Activated naive CD8-positive, alpha-beta T cell treated with anti-CD3 and anti-CD28 coated beads, Interleukin-2, amount 10 ng/mL, durations not matched to agents 7 days and 5 days (primary cell): ENCODE measurements around the gene RPL22L1. TPM values are rescaled to one million over a fixed set of nuclear protein-coding genes. Genes with fewer than 3 reads are reported as not detected.
"Not testable (repeated sequence)": the region's sequence is repeated elsewhere in the genome, so short reads cannot be mapped to it uniquely, and the experiment has no call there.

Experiments
- ATAC-seq: fragments of 150-1000 bp; cut with Tn5 transposase; one replicate; pipeline ENCODE4 v1.10.0; 2021; ENCODE audit warnings: low read depth, moderate library complexity
- POLR2A ChIA-PET: fragments of 350-600 bp; sonication (Branson Sonifier 250); formaldehyde crosslinking; loops from one replicate; lab custom pipeline; 2021; ENCODE audit warnings: antibody characterized with exemption; lab: Charles Lee
- DNase-seq: peaks from one replicate; pipeline ENCODE4 v3.0.0; 2021
- H3K27ac Mint-ChIP-seq: one replicate; pipeline ENCODE4 v1.8.0; 2022; ENCODE audit warnings: mild to moderate bottlenecking, mixed read lengths
- H3K27me3 Mint-ChIP-seq: one replicate; pipeline ENCODE4 v1.8.0; 2022; ENCODE audit warnings: mild to moderate bottlenecking, moderate library complexity, mixed read lengths
- H3K36me3 Mint-ChIP-seq: one replicate; pipeline ENCODE4 v1.8.0; 2021; ENCODE audit warnings: mild to moderate bottlenecking, mixed read lengths
- H3K4me1 Mint-ChIP-seq: one replicate; pipeline ENCODE4 v1.8.0; 2021; ENCODE audit warnings: mixed read lengths
- H3K4me3 Mint-ChIP-seq: one replicate; pipeline ENCODE4 v1.8.0; 2022; ENCODE audit warnings: mild to moderate bottlenecking, moderate library complexity, mixed read lengths
- H3K9me3 Mint-ChIP-seq: one replicate; pipeline ENCODE4 v1.8.0; 2021; ENCODE audit warnings: mixed read lengths
- total RNA-seq, 2 experiments: library from RNA; stranded (reverse); gene quantifications; one replicate each; pipeline ENCODE4 v1.2.3, GENCODE V29; 2021

The RPL22L1 gene
- total RNA-seq, 2 experiments from 2014 or later: 50.6 to 54.5 TPM

DNA sequence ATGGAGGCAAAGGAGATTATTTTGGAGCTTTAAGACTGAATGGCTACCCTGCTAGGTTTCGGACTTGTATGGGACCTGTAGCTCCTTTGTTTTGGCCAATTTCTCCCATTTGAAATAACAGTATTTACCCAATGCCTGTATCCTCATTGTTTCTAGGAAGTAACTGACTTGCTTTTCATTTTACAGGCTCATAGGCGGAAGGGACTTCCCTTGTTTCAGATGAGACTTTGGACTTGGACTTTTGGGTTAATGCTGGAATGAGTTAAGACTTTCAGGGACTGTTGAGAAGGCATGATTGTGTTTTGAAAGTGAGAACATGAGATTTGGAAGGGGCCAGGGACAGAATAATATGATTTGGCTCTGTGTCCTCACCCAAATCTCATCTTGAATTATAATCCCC is 28.0 kb upstream of the RPL22L1 start:
- H3K27ac Mint-ChIP-seq: no peak overlapping the region
- no peak overlapping the region for H3K4me3 Mint-ChIP-seq
- ATAC-seq (no peak), DNase-seq (no peak)
- H3K27me3 Mint-ChIP-seq: no peaks in the 10 kb centered on the region
- peaks cover 2% of the 10 kb centered on the region for H3K9me3 Mint-ChIP-seq
- H3K36me3 Mint-ChIP-seq: peaks cover 13% of the 10 kb centered on the region
- POLR2A ChIA-PET: no interaction called here
- H3K4me1 Mint-ChIP-seq: peaks cover 3% of the 10 kb centered on the region

DNA sequence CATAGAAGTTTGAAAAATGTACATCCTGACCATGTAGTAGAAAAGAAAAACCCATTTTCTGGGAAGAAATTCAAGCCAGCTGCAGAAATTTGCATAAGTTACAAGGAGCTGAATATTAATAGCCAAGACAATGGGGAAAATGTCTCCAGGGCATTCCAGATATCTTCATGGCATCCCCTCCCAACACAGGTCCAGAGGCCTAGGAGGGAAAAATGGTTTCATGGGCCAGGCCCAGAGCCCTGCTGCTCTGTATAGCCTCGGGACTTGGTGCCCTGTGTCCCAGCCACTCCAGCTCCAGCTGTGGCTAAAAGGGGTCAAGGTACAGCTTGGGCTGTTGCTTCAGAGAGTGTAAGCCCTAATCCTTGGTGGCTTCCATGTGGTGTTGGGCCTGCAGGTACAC is 27.2 kb upstream of the RPL22L1 start:
- H3K27ac Mint-ChIP-seq, H3K9me3 Mint-ChIP-seq, H3K4me3 Mint-ChIP-seq, DNase-seq, ATAC-seq, H3K4me1 Mint-ChIP-seq, H3K27me3 Mint-ChIP-seq, POLR2A ChIA-PET: not testable (repeated sequence)
- peaks cover 13% of the 10 kb centered on the region for H3K36me3 Mint-ChIP-seq

DNA sequence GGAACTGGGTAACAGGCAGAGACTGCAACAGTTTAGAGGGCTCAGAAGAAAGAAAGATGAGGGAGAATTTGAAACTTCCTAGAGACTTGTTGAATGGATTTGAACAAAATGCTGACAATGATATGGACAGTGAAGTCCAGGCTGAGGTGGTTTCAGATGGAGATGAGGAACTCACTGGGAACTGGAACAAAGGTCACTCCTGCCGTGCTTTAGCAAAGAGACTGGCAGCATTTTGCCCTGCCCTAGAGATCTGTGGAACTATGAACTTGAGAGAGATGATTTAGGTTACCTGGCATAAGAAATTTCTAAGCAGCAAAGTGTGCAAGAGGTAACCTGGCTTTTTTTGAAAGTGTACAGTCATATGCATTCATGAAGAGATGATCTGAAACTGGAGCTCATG is 26.8 kb upstream of the RPL22L1 start:
- H3K9me3 Mint-ChIP-seq: peaks cover 2% of the 10 kb centered on the region
- no peak overlapping the region for H3K4me3 Mint-ChIP-seq
- peaks cover 9% of the 10 kb centered on the region for H3K36me3 Mint-ChIP-seq
- DNase-seq (no peak), ATAC-seq (no peak)
- H3K27me3 Mint-ChIP-seq: no peaks in the 10 kb centered on the region
- no peak overlapping the region for H3K27ac Mint-ChIP-seq
- POLR2A ChIA-PET: no interaction called here
- H3K4me1 Mint-ChIP-seq: peaks cover 3% of the 10 kb centered on the region

DNA sequence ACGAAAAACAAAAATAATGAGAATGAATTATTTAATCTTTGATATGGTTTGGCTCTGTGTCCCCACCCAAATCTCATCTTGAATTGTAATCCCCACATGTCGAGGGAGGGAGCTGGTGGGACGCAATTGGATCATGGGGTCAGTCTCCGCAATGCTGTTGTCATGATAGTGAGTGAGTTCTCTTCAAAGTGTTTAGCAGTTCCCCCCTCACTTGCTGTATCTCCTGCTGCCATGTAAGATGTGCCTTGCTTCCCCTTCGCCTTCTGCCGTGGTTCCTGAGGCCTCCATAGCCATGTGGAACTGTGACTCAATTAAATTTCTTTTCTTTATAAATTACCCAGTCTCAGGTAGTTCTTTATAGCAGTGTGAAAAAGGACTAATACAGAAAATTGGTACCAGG is 26.3 kb upstream of the RPL22L1 start:
- not testable (repeated sequence) for H3K36me3 Mint-ChIP-seq, H3K9me3 Mint-ChIP-seq, H3K4me1 Mint-ChIP-seq, H3K27me3 Mint-ChIP-seq, DNase-seq, ATAC-seq, H3K27ac Mint-ChIP-seq, H3K4me3 Mint-ChIP-seq
- POLR2A ChIA-PET: interaction anchor here (0.8 kb wide), 1 partner anchor 27 kb away, joined by 3 read pairs; the partner anchor contains the start of gene RPL22L1

DNA sequence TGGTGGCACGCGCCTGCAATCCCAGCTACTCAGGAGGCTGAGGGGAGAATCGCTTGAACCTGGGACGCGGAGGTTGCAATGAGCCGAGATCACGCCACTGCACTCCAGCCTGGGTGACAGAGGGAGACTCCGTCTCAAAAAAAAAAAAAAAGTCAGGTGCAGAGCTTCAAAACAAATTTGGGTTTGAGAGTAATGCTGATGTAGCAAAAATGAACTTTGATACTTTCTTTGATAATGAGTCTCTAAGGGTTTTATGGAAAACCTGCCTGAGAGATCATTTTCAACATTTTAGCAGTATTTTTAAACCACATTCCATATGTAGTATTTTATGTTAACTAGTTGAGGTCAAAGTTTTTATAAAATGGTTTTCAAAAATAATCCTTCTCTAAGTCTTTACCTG is 23.9 kb upstream of the RPL22L1 start:
- Mint-ChIP-seq H3K4me3 (no peak overlapping the region), H3K4me1 (no peaks in the 10 kb centered on the region), H3K36me3 (peaks cover 8% of the 10 kb centered on the region), H3K27ac (no peak overlapping the region), H3K27me3 (no peaks in the 10 kb centered on the region), H3K9me3 (peaks cover 2% of the 10 kb centered on the region)
- POLR2A ChIA-PET: no interaction called here
- DNase-seq: no peak
- ATAC-seq: no peak

DNA sequence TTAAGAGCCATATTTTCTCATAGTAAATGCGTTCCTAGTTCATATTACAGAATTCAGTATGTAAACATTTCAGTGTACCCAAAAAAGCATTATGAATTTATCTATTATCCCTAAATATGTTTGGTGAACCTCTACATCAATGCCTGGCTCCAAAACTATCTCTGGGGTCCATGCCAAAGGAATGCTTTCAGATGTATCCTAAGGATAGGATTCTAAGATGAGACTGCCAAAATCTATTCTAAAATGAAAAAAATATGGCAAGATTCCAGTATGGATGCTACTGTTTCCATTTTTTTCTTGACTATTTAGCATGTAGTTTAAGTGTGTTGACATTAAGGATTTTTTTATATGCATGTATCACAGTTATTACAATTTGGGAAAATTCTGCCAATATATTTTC is 19.6 kb upstream of the RPL22L1 start:
- no peak for ATAC-seq
- Mint-ChIP-seq H3K27ac (no peak overlapping the region), H3K27me3 (peaks cover under 1% of the 10 kb centered on the region), H3K4me1 (no peaks in the 10 kb centered on the region), H3K4me3 (no peak overlapping the region), H3K9me3 (no peaks in the 10 kb centered on the region), H3K36me3 (peaks cover 6% of the 10 kb centered on the region)
- DNase-seq: no peak
- POLR2A ChIA-PET: no interaction called here

DNA sequence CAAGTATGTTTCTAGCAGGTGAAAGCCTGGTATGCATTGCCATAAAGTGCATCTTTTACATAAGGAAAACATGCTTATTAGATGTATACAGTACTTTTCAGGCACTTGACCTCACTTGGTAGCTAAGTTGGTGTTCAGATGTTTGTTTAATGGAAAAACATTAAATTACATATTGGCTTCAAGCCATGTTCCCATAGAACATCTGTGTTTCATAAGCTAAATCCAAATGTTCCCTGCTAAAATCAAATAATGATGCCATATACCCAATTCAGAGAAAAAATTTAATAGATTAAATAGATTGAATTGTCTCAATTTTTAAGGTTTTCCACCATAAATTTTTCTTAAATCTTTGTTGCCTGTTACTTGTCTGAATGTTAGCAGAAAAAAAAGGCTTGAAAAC is 19.1 kb upstream of the RPL22L1 start:
- Mint-ChIP-seq H3K9me3 (peaks cover 2% of the 10 kb centered on the region), H3K27me3 (peaks cover 3% of the 10 kb centered on the region), H3K27ac (no peak overlapping the region), H3K36me3 (peaks cover 6% of the 10 kb centered on the region), H3K4me1 (no peaks in the 10 kb centered on the region), H3K4me3 (no peak overlapping the region)
- ATAC-seq: no peak
- POLR2A ChIA-PET: no interaction called here
- DNase-seq: no peak

DNA sequence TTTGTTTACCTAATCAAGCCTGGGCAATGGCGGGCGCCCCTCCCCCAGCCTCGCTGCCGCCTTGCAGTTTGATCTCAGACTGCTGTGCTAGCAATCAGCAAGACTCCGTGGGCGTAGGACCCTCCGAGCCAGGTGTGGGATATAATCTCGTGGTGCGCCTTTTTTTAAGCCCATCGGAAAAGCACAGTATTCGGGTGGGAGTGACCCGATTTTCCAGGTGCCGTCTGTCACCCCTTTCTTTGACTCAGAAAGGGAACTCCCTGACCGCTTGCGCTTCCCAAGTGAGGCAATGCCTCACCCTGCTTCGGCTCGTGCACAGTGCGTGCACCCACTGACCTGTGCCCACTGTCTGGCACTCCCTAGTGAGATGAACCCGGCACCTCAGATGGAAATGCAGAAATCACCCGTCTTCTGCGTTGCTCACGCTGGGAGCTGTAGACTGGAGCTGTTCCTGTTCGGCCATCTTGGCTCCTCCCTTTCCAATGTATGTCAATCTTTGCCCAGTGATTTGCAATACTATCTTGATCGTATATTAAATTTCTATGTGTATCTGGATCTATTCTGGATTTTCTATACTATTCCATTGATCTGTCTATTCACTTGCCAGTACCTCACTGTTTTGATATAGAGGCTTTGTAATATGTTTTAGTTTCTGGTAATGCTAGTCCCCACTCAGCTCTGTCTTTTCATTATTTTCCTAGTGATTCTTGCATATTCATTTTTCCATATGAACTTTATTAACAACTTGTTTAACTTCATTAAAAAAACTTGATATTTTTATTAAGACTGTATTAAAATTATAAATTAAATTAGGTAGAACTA is 14.3 kb upstream of the RPL22L1 start:
- H3K4me3 Mint-ChIP-seq, H3K36me3 Mint-ChIP-seq, H3K9me3 Mint-ChIP-seq, DNase-seq, H3K4me1 Mint-ChIP-seq, POLR2A ChIA-PET, H3K27me3 Mint-ChIP-seq, ATAC-seq, H3K27ac Mint-ChIP-seq: not testable (repeated sequence)

DNA sequence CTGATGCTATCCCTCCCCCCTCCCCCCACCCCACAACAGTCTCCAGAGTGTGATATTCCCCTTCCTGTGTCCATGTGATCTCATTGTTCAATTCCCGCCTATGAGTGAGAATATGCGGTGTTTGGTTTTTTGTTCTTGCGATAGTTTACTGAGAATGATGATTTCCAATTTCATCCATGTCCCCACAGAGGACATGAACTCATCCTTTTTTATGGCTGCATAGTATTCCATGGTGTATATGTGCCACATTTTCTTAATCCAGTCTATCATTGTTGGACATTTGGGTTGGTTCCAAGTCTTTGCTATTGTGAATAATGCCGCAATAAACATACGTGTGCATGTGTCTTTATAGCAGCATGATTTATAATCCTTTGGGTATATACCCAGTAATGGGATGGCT is 8.7 kb upstream of the RPL22L1 start:
- H3K27ac Mint-ChIP-seq, H3K27me3 Mint-ChIP-seq, ATAC-seq, POLR2A ChIA-PET, H3K9me3 Mint-ChIP-seq, DNase-seq, H3K36me3 Mint-ChIP-seq, H3K4me3 Mint-ChIP-seq, H3K4me1 Mint-ChIP-seq: not testable (repeated sequence)

DNA sequence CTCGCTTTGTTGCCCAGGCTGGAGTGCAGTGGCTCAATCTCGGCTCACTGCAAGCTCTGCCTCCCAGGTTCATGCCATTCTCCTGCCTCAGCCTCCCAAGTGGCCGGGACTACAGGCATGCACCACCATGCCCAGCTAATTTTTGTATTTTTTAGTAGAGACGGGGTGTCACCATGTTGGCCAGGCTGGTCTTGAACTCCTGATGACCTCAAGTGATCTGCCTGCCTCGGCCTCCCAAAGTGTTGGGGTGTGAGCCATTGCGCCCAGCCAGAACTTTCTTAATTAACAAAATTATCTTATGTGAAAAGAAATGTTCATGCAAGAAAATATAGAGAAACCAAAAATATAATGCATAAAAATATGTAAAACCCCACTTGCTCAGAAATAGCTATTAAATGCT is 7.3 kb upstream of the RPL22L1 start:
- H3K4me3 Mint-ChIP-seq, H3K27me3 Mint-ChIP-seq: not testable (repeated sequence)

DNA sequence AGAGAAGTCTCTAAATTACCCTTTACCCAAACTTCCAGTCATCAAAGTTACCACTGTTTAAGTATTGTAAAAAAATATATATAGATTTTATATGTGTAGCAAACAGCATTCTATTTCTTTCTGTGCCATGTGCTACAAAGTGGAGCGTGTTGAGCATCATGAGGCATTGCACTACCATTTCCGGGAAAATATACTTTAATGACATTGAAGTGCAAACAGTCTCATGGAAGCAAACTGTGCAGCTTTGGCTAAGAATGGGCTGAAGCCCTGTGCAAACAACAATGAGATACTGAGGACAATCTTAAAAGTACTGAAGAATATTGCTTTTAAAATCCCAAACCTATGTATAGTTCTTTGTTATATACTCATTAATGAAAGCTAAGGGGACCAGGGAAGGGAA is 6.5 kb upstream of the RPL22L1 start:
- peaks cover 5% of the 10 kb centered on the region for H3K27me3 Mint-ChIP-seq
- H3K4me1 Mint-ChIP-seq: no peaks in the 10 kb centered on the region
- POLR2A ChIA-PET: no interaction called here
- DNase-seq: no peak
- no peak for ATAC-seq
- H3K36me3 Mint-ChIP-seq: no peaks in the 10 kb centered on the region
- H3K9me3 Mint-ChIP-seq: no peaks in the 10 kb centered on the region
- H3K4me3 Mint-ChIP-seq: no peak overlapping the region
- no peak overlapping the region for H3K27ac Mint-ChIP-seq

More for the DNA sequence above, 7.3 kb upstream of the RPL22L1 start:
- H3K27ac Mint-ChIP-seq, POLR2A ChIA-PET, H3K4me1 Mint-ChIP-seq, DNase-seq, ATAC-seq, H3K36me3 Mint-ChIP-seq, H3K9me3 Mint-ChIP-seq: not testable (repeated sequence)

DNA sequence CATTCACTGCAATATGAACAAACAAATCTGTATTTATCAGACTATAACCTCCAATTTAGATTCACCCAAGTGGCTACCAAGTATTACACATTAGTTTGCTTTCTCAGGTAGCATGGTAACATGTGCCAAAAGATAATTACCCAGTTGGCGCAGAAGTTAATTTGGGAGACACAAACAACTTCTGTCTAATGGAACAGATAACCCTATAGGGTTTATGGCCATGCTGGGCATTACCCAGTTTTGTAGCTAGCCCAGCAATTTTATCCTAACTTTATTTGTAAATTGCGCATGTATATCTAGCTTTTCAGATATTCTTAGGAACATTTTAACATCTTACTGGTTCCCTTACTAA is 780 bp downstream of the RPL22L1 start:
- Mint-ChIP-seq H3K4me3 (peak overlapping the region; percentile 94), H3K4me1 (peaks cover 15% of the 10 kb centered on the region)

DNA sequence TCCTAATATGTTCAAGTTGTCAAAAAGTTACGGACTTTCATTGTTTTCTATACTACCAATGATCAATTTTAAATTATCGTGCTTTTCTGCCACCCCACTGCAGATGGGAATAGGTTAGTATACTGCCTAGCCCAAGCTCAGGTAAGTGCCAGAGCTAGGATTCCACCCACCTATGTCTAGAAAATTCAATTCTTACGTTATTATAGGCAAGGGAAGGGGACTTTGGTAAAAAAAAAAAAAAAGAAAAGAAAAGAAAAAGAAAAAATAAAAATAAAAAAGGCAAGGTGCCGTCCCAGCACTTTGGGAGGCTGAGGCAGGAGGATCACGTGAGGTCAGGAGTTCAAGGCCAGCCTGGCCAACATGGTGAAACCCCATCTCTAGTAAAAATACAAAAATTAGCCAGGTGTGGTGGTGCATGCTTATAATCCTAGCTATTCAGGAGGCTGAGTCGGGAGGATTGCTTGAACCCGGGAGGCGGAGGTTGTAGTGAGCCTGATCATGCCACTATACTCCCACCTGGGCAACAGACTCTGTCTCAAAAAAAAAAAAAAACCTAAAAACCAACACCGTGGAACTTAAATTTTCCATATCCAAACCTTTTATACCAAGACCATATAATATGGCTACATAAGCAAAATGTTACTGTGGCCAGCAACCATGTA is 1.3 kb downstream of the RPL22L1 start:
- Mint-ChIP-seq H3K4me1 (peaks cover 15% of the 10 kb centered on the region), H3K4me3 (peak overlapping the region; percentile 94), H3K9me3 (no peaks in the 10 kb centered on the region), H3K27ac (peak overlapping the region; percentile 98), H3K36me3 (peaks cover 31% of the 10 kb centered on the region), H3K27me3 (peaks cover under 1% of the 10 kb centered on the region)
- ATAC-seq (no peak), DNase-seq (no peak)
- POLR2A ChIA-PET: interaction anchor here (0.6 to 1.8 kb wide), 4 partner anchors 33 to 1096 kb away, joined by 4 to 8 read pairs (median 6); partner anchors contain the start of genes MYNN and SKIL

More for the DNA sequence above, 780 bp downstream of the RPL22L1 start:
- DNase-seq (no peak), ATAC-seq (no peak)
- H3K36me3 Mint-ChIP-seq: peaks cover 28% of the 10 kb centered on the region
- H3K27me3 Mint-ChIP-seq: peaks cover 2% of the 10 kb centered on the region
- peak overlapping the region; percentile 98 for H3K27ac Mint-ChIP-seq
- H3K9me3 Mint-ChIP-seq: no peaks in the 10 kb centered on the region
- POLR2A ChIA-PET: interaction anchor here (0.6 to 1.8 kb wide), 10 partner anchors 27 to 1104 kb away, joined by 3 to 26 read pairs (median 4); partner anchors contain the start of genes ACTRT3, EIF5A2, MYNN and PHC3
